ENCODE results near the gene ATAD3A.

The ATAD3A gene

GRCh38 chr1:1536938-1537546 lies 25.1 kb downstream of the ATAD3A start:
- Histone ChIP-seq H3K27ac (replicated peaks) (no peak overlapping the region), H3K27me3 (ENCODE audit: insufficient read depth, poor library complexity, severe bottlenecking) (no peaks in the 10 kb centered on the region), H3K4me3 (replicated peaks; ENCODE audit: insufficient read depth, low read length) (no peak overlapping the region)
- TF ChIP-seq POLR2AphosphoS5 (IDR thresholded peaks at IDR 0.05; ENCODE audit: low read depth) (no peak; the same call in 1 of the 2 replicates), GABPA (IDR thresholded peaks at IDR 0.05; ENCODE audit: low read depth) (no peak), REST (IDR thresholded peaks at IDR 0.05; ENCODE audit: insufficient replicate concordance, low read depth) (no peak), CTCF (IDR thresholded peaks at IDR 0.05; ENCODE audit: insufficient read depth, low read length) (no peak), SPI1 (IDR thresholded peaks at IDR 0.05; ENCODE audit: borderline replicate concordance, low read depth) (no peak)
- no peak for DNase-seq (ENCODE audit: low read depth in 1 of 2, low spot score in 1 of 2)

DNA sequence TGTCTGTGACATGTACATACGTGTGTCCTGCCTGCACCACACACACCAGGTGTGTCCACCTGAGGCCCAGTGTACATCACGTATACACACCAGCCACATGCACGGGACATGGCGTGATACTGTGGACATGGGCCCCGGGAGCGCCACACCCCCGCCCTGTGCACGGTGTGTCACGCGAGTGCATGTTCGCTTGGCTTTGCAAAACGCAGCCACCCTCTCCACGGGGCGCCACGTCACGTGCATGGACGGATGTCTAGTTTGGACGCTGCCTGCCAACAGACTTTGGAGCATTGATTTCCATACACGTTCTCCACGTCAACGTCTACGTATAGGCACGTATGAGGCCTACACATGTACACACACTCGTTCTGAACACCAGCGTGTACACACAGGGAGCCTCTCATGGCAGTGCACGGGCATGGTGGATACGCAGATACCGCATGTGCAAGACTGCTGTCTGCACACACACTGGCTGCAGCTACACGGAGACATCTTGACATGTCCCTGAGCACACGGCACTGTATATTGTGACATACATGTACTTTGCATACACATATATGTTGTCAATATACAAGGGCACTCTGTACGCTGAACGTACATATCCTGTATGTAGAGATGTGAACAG lies 25.8 kb downstream of the ATAD3A start:
- H3K27me3 ChIP-seq (ENCODE audit: insufficient read depth, poor library complexity, severe bottlenecking): no peaks in the 10 kb centered on the region
- TF ChIP-seq REST (IDR thresholded peaks at IDR 0.05; ENCODE audit: insufficient replicate concordance, low read depth) (no peak), GABPA (IDR thresholded peaks at IDR 0.05; ENCODE audit: low read depth) (no peak), POLR2AphosphoS5 (IDR thresholded peaks at IDR 0.05; ENCODE audit: low read depth) (no peak), SPI1 (IDR thresholded peaks at IDR 0.05; ENCODE audit: borderline replicate concordance, low read depth) (no peak), CTCF (IDR thresholded peaks at IDR 0.05; ENCODE audit: insufficient read depth, low read length) (no peak)
- H3K4me3 ChIP-seq (replicated peaks; ENCODE audit: insufficient read depth, low read length): no peak overlapping the region
- DNase-seq (ENCODE audit: low read depth in 1 of 2, low spot score in 1 of 2): no peak
- H3K27ac ChIP-seq (replicated peaks): no peak overlapping the region

DNA sequence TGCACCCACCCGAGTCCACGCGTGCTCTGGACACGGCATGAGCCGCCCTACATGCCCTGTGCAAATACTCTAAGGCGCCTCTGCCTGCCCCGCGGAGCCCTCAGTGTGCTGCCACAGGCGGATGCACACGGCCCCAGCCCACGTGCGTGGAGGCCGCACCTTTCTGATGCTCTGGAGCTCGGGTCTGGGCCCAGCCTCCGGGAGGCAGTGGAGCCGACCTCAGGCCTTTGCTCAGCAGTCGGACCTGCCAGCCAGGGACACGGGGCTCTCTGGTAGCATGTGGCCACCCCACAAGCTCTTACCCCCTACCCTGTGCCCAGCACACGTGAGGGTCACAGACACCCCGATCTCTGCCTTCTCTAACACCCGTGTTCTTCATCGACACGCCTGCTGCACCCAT lies 26.4 kb downstream of the ATAD3A start:
- Histone ChIP-seq H3K4me3 (replicated peaks; ENCODE audit: insufficient read depth, low read length) (no peak overlapping the region), H3K27ac (replicated peaks) (no peak overlapping the region), H3K27me3 (ENCODE audit: insufficient read depth, poor library complexity, severe bottlenecking) (no peaks in the 10 kb centered on the region)
- no peak for TF ChIP-seq SPI1 (IDR thresholded peaks at IDR 0.05; ENCODE audit: borderline replicate concordance, low read depth)
- no peak for DNase-seq (ENCODE audit: low read depth in 1 of 2, low spot score in 1 of 2)

- no peak for DNase-seq (ENCODE audit: low read depth in 1 of 2, low spot score in 1 of 2)
- H3K27ac ChIP-seq (replicated peaks): no peak overlapping the region
- no peaks in the 10 kb centered on the region for H3K27me3 ChIP-seq (ENCODE audit: insufficient read depth, poor library complexity, severe bottlenecking)
- H3K4me3 ChIP-seq (replicated peaks; ENCODE audit: insufficient read depth, low read length): no peak overlapping the region
- TF ChIP-seq REST (IDR thresholded peaks at IDR 0.05; ENCODE audit: insufficient replicate concordance, low read depth) (no peak), SPI1 (IDR thresholded peaks at IDR 0.05; ENCODE audit: borderline replicate concordance, low read depth) (no peak), POLR2AphosphoS5 (IDR thresholded peaks at IDR 0.05; ENCODE audit: low read depth) (no peak), CTCF (IDR thresholded peaks at IDR 0.05; ENCODE audit: insufficient read depth, low read length) (no peak), GABPA (IDR thresholded peaks at IDR 0.05; ENCODE audit: low read depth) (no peak)
Measured at GRCh38 chr1:1538989-1539309, 27.0 kb downstream of the ATAD3A start.
